A673 (cell line): ENCODE measurements around the gene HRH1. TPM values are rescaled to one million over a fixed set of nuclear protein-coding genes. Genes with fewer than 3 reads are reported as not detected.

Experiments
- BruUV-seq: library from RNA; stranded (reverse); fragments of 400-500 nt; replicated peaks from 2 replicates; lab custom pipeline; 2021; lab: Mats Ljungman, UMichigan
- CTCF ChIA-PET: fragments of 300-600 bp; sonication (Branson Sonifier 250); formaldehyde crosslinking; loops from one replicate; lab custom pipeline; 2022; ENCODE audit warnings: antibody characterized with exemption; lab: Charles Lee
- POLR2A ChIA-PET: fragments of 300-600 bp; sonication (Branson Sonifier 250); formaldehyde crosslinking; loops from one replicate; lab custom pipeline; 2022; ENCODE audit warnings: antibody characterized with exemption; ENCODE audit not compliant: low non-redundant PET; lab: Charles Lee
- DNase-seq: peaks from one replicate; pipeline ENCODE4 v3.0.0-alpha.2; 2015; ENCODE audit warnings: low spot score
- H3K27ac ChIP-seq: fragments of 200-600 bp; sonication (generic); 2 replicates; pipeline ENCODE4 v1.5.1; 2016; ENCODE audit warnings: mixed run types, low read depth, mild to moderate bottlenecking, mixed read lengths, antibody characterized with exemption, low read length; ENCODE audit not compliant: poor library complexity, severe bottlenecking
- H3K27me3 ChIP-seq: fragments of 200-600 bp; sonication (generic); replicated peaks from 2 replicates; pipeline ENCODE4 v1.6.1; 2017; ENCODE audit warnings: mixed run types, low read depth, mild to moderate bottlenecking, mixed read lengths, antibody characterized with exemption, low read length; ENCODE audit not compliant: insufficient read depth, poor library complexity
- H3K36me3 ChIP-seq: fragments of 200-600 bp; sonication (generic); 2 replicates; pipeline ENCODE4 v1.6.1; 2016; ENCODE audit warnings: mixed run types, mild to moderate bottlenecking, mixed read lengths, antibody characterized with exemption, low read length; ENCODE audit not compliant: insufficient read depth, poor library complexity, severe bottlenecking
- H3K4me1 ChIP-seq: fragments of 200-600 bp; sonication (generic); 2 replicates; pipeline ENCODE4 v1.6.1; 2017; ENCODE audit warnings: mixed run types, mild to moderate bottlenecking, mixed read lengths, antibody characterized with exemption, low read length; ENCODE audit not compliant: insufficient read depth, poor library complexity, severe bottlenecking
- H3K4me3 ChIP-seq: fragments of 200-600 bp; sonication (generic); 2 replicates; pipeline ENCODE4 v1.5.1; 2016; ENCODE audit warnings: low read depth, mixed run types, mild to moderate bottlenecking, mixed read lengths, low read length; ENCODE audit not compliant: poor library complexity, severe bottlenecking
- H3K9me3 ChIP-seq: fragments of 200-600 bp; sonication (generic); 2 replicates; pipeline ENCODE4 v1.6.1; 2016; ENCODE audit warnings: mixed run types, low read depth, mild to moderate bottlenecking, mixed read lengths, antibody characterized with exemption, low read length; ENCODE audit not compliant: poor library complexity, severe bottlenecking
- CTCF ChIP-seq: fragments of 300-800, 200-600 bp; sonication (generic); conservative IDR thresholded peaks from 2 replicates; pipeline ENCODE4 v1.5.1; 2017; ENCODE audit warnings: low read depth, mild to moderate bottlenecking, antibody characterized with exemption, low read length, moderate library complexity, mixed read lengths
- EZH2 ChIP-seq: fragments of 200-600 bp; sonication (generic); IDR thresholded peaks from 2 replicates; pipeline ENCODE4 v1.6.1; 2017; ENCODE audit warnings: borderline replicate concordance, low read depth, mild to moderate bottlenecking, mixed read lengths, antibody characterized with exemption, low read length; ENCODE audit not compliant: poor library complexity, severe bottlenecking
- intact Hi-C: fragments of 100-400 bp; cut with micrococcal nuclease; formaldehyde crosslinking; loops from one replicate; pipeline ENCODE4 v1.10.0; 2022; ENCODE audit not compliant: unreplicated experiment
- total RNA-seq: library from RNA; stranded (reverse); gene quantifications from 2 replicates; pipeline ENCODE4 v1.2.3, GENCODE V29; 2021

The HRH1 gene
- total RNA-seq, 1 experiment from 2014 or later = 0.92 TPM

DNA sequence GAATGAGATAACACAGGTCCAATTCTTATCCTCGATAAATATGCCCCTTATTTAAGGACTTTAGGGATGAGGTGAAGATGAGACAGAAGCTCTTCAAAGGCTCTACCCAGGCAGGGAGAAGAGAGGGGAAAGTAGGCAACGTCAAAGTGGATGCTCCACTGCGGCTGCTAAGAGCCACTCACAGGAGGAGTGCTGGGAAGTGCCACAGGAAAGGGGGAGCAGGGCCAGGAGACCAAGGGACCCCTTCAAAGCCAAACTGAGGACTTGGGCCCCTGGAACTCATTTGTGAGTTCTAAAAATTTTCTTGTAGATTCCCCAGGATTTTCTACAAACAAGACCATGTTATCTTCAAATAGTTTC, 70.6 kb downstream of the HRH1 start:
- POLR2A ChIA-PET = no interaction called here
- intact Hi-C loops = no loop called here
- TF ChIP-seq CTCF (no peak), EZH2 (no peak)
- TSS peak; percentile 71 for BruUV-seq
- Histone ChIP-seq H3K4me1 (peaks cover 12% of the 10 kb centered on the region), H3K9me3 (no peaks in the 10 kb centered on the region), H3K4me3 (no peak overlapping the region), H3K27ac (no peak overlapping the region), H3K27me3 (no peaks in the 10 kb centered on the region), H3K36me3 (no peaks in the 10 kb centered on the region)
- CTCF ChIA-PET = no interaction called here
- DNase-seq = no peak

DNA sequence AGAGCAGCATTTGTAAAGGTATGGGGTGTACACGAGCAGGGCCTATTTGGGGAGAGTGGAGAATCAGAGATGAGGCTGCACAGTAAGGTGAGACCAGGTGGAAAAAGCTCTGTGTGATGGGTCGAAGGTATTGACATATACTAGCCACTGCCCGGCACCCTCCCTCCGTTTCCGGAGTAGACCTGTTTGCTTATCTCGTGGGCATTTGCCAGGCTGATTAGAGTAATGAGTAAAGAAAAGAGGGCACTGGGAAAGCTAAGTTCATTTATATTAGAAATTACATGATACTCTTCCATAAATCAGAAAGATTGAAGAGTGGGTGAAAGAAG, 71.7 kb downstream of the HRH1 start:
- Histone ChIP-seq H3K4me3 (no peak overlapping the region), H3K36me3 (no peaks in the 10 kb centered on the region), H3K9me3 (no peaks in the 10 kb centered on the region), H3K27me3 (no peaks in the 10 kb centered on the region), H3K27ac (peak overlapping the region; percentile 40), H3K4me1 (peaks cover 12% of the 10 kb centered on the region)
- TF ChIP-seq EZH2 (no peak), CTCF (no peak)
- DNase-seq = no peak
- POLR2A ChIA-PET = no interaction called here
- CTCF ChIA-PET = no interaction called here
- intact Hi-C loops = no loop called here
- no TSS peak for BruUV-seq

DNA sequence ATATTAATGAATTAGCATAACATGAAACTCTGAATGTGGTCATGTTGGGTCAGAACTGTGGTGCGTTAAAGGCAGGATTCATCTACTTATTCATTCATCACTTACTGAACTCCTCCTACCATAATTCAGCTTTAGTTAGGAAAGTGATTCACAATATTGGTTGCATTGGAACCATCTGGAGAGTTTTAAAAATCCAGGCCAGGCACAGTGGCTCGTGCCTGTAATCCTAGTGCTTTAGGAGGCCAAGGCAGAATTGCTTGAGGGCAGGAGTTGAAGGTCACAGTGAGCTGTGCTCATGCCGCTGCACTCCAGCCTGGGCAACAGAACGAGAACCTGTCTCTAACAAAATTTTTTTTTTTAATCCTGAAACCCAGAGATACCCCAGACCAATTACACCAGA, 73.7 kb downstream of the HRH1 start:
- CTCF ChIA-PET = no interaction called here
- Histone ChIP-seq H3K9me3 (no peaks in the 10 kb centered on the region), H3K4me3 (no peak overlapping the region), H3K4me1 (peaks cover 12% of the 10 kb centered on the region), H3K36me3 (no peaks in the 10 kb centered on the region), H3K27me3 (no peaks in the 10 kb centered on the region), H3K27ac (no peak overlapping the region)
- TF ChIP-seq CTCF = no peak
- TF ChIP-seq EZH2 = no peak
- POLR2A ChIA-PET = no interaction called here
- no TSS peak for BruUV-seq
- intact Hi-C loops = no loop called here
- no peak for DNase-seq

DNA sequence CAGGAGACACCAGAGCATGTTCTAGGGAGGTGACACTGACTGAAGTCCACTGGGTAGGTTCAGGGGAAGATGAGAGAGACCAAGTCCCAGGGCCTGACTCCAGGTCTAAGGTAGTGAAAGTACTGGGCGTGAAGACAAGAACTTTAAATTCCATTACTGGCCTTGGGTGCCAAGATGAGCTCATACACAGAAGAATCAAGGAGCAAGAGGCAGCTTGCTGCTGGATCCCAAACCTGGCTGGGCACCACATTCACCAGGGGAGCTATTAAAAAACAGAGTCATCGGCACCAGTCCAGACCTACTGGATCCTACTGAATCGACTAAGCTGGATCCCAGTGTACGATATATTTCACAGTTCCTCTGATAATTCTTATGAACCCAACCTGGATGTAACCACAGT, 75.8 kb downstream of the HRH1 start:
- POLR2A ChIA-PET = no interaction called here
- intact Hi-C loops = no loop called here
- Histone ChIP-seq H3K4me1 (peaks cover 10% of the 10 kb centered on the region), H3K4me3 (no peak overlapping the region), H3K9me3 (no peaks in the 10 kb centered on the region), H3K27me3 (no peaks in the 10 kb centered on the region), H3K36me3 (no peaks in the 10 kb centered on the region), H3K27ac (no peak overlapping the region)
- TF ChIP-seq EZH2 (no peak), CTCF (no peak)
- BruUV-seq = no TSS peak
- CTCF ChIA-PET = no interaction called here
- no peak for DNase-seq
